ENCODE data around the gene PHF8.

The PHF8 gene

GRCh38 chrX:54044877-54045338 lies 635 bp upstream of the PHF8 start:
- Histone ChIP-seq H3K27ac (peak overlapping the region; percentile 93 to 99), H3K4me1 (no peaks in the 10 kb centered on the region), H3K27me3 (no peaks in the 10 kb centered on the region), H3K4me3 (peak overlapping the region; percentile 83 to 85), H3K9me3 (no peaks in the 10 kb centered on the region), H3K36me3 (peaks cover 0 to 11% (median 11%) of the 10 kb centered on the region in 3 donors)
- intact Hi-C loops (cut with DNase I; ENCODE audit: low total_unique reads): loop anchor here (10.0 kb wide), 2 partner anchors 140 to 770 kb away; partner anchors contain the start of gene FAM120C
- TF ChIP-seq, protein P1, sequence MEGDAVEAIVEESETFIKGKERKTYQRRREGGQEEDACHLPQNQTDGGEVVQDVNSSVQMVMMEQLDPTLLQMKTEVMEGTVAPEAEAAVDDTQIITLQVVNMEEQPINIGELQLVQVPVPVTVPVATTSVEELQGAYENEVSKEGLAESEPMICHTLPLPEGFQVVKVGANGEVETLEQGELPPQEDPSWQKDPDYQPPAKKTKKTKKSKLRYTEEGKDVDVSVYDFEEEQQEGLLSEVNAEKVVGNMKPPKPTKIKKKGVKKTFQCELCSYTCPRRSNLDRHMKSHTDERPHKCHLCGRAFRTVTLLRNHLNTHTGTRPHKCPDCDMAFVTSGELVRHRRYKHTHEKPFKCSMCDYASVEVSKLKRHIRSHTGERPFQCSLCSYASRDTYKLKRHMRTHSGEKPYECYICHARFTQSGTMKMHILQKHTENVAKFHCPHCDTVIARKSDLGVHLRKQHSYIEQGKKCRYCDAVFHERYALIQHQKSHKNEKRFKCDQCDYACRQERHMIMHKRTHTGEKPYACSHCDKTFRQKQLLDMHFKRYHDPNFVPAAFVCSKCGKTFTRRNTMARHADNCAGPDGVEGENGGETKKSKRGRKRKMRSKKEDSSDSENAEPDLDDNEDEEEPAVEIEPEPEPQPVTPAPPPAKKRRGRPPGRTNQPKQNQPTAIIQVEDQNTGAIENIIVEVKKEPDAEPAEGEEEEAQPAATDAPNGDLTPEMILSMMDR (IDR thresholded peaks at IDR 0.05): no peak
- DNase-seq: no peak

GRCh38 chrX:54043541-54044125 lies 640 bp downstream of the PHF8 start:
- intact Hi-C loops (cut with DNase I; ENCODE audit: low total_unique reads): loop anchor here (10.0 kb wide), 2 partner anchors 141 to 771 kb away; partner anchors contain the start of gene FAM120C
- Histone ChIP-seq H3K9me3 (no peaks in the 10 kb centered on the region), H3K4me3 (peak overlapping the region; percentile 83 to 85), H3K27ac (peak overlapping the region; percentile 93 to 99), H3K36me3 (peaks cover 0 to 16% (median 16%) of the 10 kb centered on the region in 3 donors), H3K4me1 (no peaks in the 10 kb centered on the region), H3K27me3 (no peaks in the 10 kb centered on the region)
- TF ChIP-seq, protein P1 (IDR thresholded peaks at IDR 0.05): no peak
- peak in 1 of 2 donors; percentile 22 for DNase-seq

- DNase-seq: no peak
- peak overlapping the region; percentile 93 to 99 for H3K27ac ChIP-seq
- TF ChIP-seq, protein P1 (IDR thresholded peaks at IDR 0.05): no peak
Measured at GRCh38 chrX:54043056-54043455, 1.2 kb downstream of the PHF8 start.

DNA sequence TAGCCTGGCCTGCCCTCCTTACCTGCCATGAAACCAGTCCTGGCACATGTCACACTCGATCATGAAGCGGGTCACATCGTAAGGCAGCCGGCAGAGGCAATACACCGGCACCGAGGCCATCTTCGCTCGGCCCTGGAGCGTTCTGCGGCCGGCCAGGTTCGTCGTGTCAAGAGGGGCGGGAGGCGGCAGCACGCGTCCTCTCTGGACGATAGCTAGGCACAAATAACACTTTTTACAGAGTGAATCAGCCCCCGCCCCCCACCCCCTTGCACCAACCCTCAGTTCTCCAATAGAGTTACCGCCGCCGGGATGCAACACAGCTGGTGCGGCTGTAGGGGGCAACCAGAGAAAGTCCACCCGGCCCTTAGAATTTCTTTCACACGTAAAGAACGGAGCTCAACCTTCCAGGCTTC lies 1.7 kb downstream of the PHF8 start:
- H3K36me3 ChIP-seq: peaks cover 0 to 16% (median 16%) of the 10 kb centered on the region in 3 donors
- H3K27me3 ChIP-seq: no peaks in the 10 kb centered on the region
- no peaks in the 10 kb centered on the region for H3K9me3 ChIP-seq
- H3K4me3 ChIP-seq: peak overlapping the region; percentile 83 to 85
- no peaks in the 10 kb centered on the region for H3K4me1 ChIP-seq
- intact Hi-C loops (cut with DNase I; ENCODE audit: low total_unique reads): loop anchor here (10.0 kb wide), 2 partner anchors 142 to 772 kb away; partner anchors contain the start of gene FAM120C
- DNase-seq: peak; percentile 56 to 62
- TF ChIP-seq, protein P1 (IDR thresholded peaks at IDR 0.05): peak in 1 of 2 experiments; percentile 27
- peak overlapping the region; percentile 93 to 99 for H3K27ac ChIP-seq

More at GRCh38 chrX:54043056-54043455, 1.2 kb downstream of the PHF8 start:
- peak overlapping the region; percentile 83 to 85 for H3K4me3 ChIP-seq
- H3K27me3 ChIP-seq: no peaks in the 10 kb centered on the region
- H3K4me1 ChIP-seq: no peaks in the 10 kb centered on the region
- no peaks in the 10 kb centered on the region for H3K9me3 ChIP-seq
- H3K36me3 ChIP-seq: peaks cover 0 to 16% (median 16%) of the 10 kb centered on the region in 3 donors
- intact Hi-C loops (cut with DNase I; ENCODE audit: low total_unique reads): loop anchor here (10.0 kb wide), 2 partner anchors 142 to 772 kb away; partner anchors contain the start of gene FAM120C

DNA sequence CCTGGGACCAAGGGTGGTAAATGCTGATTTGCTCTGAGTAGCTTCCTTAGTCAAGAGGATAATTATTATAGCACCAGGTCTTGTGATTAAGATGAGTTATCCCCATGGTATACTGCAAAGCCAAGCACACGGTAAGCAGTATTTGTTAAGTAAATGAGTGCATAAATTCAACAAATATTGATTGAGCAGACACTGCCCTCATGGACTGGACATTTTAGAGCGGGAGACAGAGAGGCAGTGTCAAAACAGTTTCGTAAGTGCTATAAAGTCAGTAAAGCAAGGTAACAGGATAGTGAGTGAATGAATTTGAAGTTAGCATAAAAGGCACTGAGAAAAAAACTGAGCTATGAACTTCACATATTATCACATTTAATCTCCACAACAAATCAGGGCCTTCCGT lies 13.9 kb downstream of the PHF8 start:
- TF ChIP-seq, protein P1 (IDR thresholded peaks at IDR 0.05): no peak
- no peak for DNase-seq
- Histone ChIP-seq H3K36me3 (peaks cover 15 to 45% (median 32%) of the 10 kb centered on the region in 3 donors), H3K27ac (no peak overlapping the region), H3K4me1 (peaks cover 0 to 3% (median 0%) of the 10 kb centered on the region in 4 donors), H3K27me3 (no peaks in the 10 kb centered on the region), H3K9me3 (no peaks in the 10 kb centered on the region), H3K4me3 (no peak overlapping the region)
- intact Hi-C loops (cut with DNase I; ENCODE audit: low total_unique reads): no loop called here

Data from tibial artery (tissue), 4 donors.